Testis (tissue), 2 donors: Measurements from ENCODE around the gene ARID1B.

Experiments used
- POLR2A ChIP-seq: fragments of 450-650 bp; IDR thresholded peaks from one replicate; pipeline ENCODE4 v1.6.1; 2017; ENCODE audit warnings: antibody characterized with exemption, mild to moderate bottlenecking, moderate library complexity
- TF ChIP-seq, protein P1 (sequence below), 3 experiments: fragments of 450-650 bp in 2 of 3; fragments of 200-600 bp in 1 of 3; sonication (generic) in 1 of 3; IDR thresholded peaks; one replicate each; pipeline ENCODE4 v1.5.1; 2016 to 2019; ENCODE audit warnings: antibody characterized with exemption in 3 of 3, mild to moderate bottlenecking in 2 of 3, moderate library complexity in 1 of 3

GRCh38 chr6:156899071-156899470 is 121.9 kb downstream of the ARID1B start:
- TF ChIP-seq, protein P1, sequence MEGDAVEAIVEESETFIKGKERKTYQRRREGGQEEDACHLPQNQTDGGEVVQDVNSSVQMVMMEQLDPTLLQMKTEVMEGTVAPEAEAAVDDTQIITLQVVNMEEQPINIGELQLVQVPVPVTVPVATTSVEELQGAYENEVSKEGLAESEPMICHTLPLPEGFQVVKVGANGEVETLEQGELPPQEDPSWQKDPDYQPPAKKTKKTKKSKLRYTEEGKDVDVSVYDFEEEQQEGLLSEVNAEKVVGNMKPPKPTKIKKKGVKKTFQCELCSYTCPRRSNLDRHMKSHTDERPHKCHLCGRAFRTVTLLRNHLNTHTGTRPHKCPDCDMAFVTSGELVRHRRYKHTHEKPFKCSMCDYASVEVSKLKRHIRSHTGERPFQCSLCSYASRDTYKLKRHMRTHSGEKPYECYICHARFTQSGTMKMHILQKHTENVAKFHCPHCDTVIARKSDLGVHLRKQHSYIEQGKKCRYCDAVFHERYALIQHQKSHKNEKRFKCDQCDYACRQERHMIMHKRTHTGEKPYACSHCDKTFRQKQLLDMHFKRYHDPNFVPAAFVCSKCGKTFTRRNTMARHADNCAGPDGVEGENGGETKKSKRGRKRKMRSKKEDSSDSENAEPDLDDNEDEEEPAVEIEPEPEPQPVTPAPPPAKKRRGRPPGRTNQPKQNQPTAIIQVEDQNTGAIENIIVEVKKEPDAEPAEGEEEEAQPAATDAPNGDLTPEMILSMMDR (IDR thresholded peaks at IDR 0.05), result no peak
- no peak for TF ChIP-seq POLR2A
